ENCODE measurements around the gene SH3TC1.

The SH3TC1 gene

GRCh38 chr4:8274765-8275547 lies 75.9 kb downstream of the SH3TC1 start:
- Histone ChIP-seq H3K27ac (no peak overlapping the region), H3K79me2 (no peaks in the 10 kb centered on the region), H3K9ac (no peak overlapping the region), H3K4me1 (no peaks in the 10 kb centered on the region), H3K36me3 (ENCODE audit: control insufficient read depth, insufficient read depth, low read length) (no peaks in the 10 kb centered on the region), H3K4me2 (ENCODE audit: low read length) (no peak overlapping the region), H3K27me3 (ENCODE audit: control insufficient read depth, insufficient read depth, low read length) (no peaks in the 10 kb centered on the region), H3K4me3 (ENCODE audit: low read depth, low read length) (no peak overlapping the region), H2AFZ (no peak overlapping the region), H3K9me3 (ENCODE audit: control insufficient read depth, low read length) (no peaks in the 10 kb centered on the region)
- no peak for TF ChIP-seq CTCF (IDR thresholded peaks at IDR 0.05)

- no peak overlapping the region for H2AFZ ChIP-seq
- H3K36me3 ChIP-seq (ENCODE audit: control insufficient read depth, insufficient read depth, low read length) = no peaks in the 10 kb centered on the region
- no peaks in the 10 kb centered on the region for H3K79me2 ChIP-seq
- no peak overlapping the region for H3K4me3 ChIP-seq (ENCODE audit: low read depth, low read length)
- H3K9me3 ChIP-seq (ENCODE audit: control insufficient read depth, low read length) = no peaks in the 10 kb centered on the region
- no peak overlapping the region for H3K9ac ChIP-seq
- no peaks in the 10 kb centered on the region for H3K27me3 ChIP-seq (ENCODE audit: control insufficient read depth, insufficient read depth, low read length)
- no peak overlapping the region for H3K4me2 ChIP-seq (ENCODE audit: low read length)
- TF ChIP-seq CTCF (IDR thresholded peaks at IDR 0.05) = no peak
- H3K27ac ChIP-seq = no peak overlapping the region
- no peaks in the 10 kb centered on the region for H3K4me1 ChIP-seq
Measured at GRCh38 chr4:8275548-8275910, 76.4 kb downstream of the SH3TC1 start.

- H3K79me2 ChIP-seq = no peaks in the 10 kb centered on the region
- no peak overlapping the region for H3K4me3 ChIP-seq (ENCODE audit: low read depth, low read length)
- H3K36me3 ChIP-seq (ENCODE audit: control insufficient read depth, insufficient read depth, low read length) = no peaks in the 10 kb centered on the region
- H3K9ac ChIP-seq = no peak overlapping the region
- no peak overlapping the region for H3K27ac ChIP-seq
- no peak overlapping the region for H3K4me2 ChIP-seq (ENCODE audit: low read length)
- no peak for TF ChIP-seq CTCF (IDR thresholded peaks at IDR 0.05)
- H3K27me3 ChIP-seq (ENCODE audit: control insufficient read depth, insufficient read depth, low read length) = no peaks in the 10 kb centered on the region
- no peaks in the 10 kb centered on the region for H3K4me1 ChIP-seq
- no peak overlapping the region for H2AFZ ChIP-seq
- no peaks in the 10 kb centered on the region for H3K9me3 ChIP-seq (ENCODE audit: control insufficient read depth, low read length)
Measured at GRCh38 chr4:8276358-8277240, 77.5 kb downstream of the SH3TC1 start.

GRCh38 chr4:8277356-8278008 lies 78.4 kb downstream of the SH3TC1 start:
- Histone ChIP-seq H3K4me3 (ENCODE audit: low read depth, low read length) (no peak overlapping the region), H3K4me2 (ENCODE audit: low read length) (no peak overlapping the region), H2AFZ (no peak overlapping the region), H3K36me3 (ENCODE audit: control insufficient read depth, insufficient read depth, low read length) (no peaks in the 10 kb centered on the region), H3K9ac (no peak overlapping the region), H3K27ac (no peak overlapping the region), H3K27me3 (ENCODE audit: control insufficient read depth, insufficient read depth, low read length) (no peaks in the 10 kb centered on the region), H3K79me2 (no peaks in the 10 kb centered on the region), H3K9me3 (ENCODE audit: control insufficient read depth, low read length) (no peaks in the 10 kb centered on the region), H3K4me1 (no peaks in the 10 kb centered on the region)
- TF ChIP-seq CTCF (IDR thresholded peaks at IDR 0.05) = no peak
